ENCODE results near the gene GSTM5.

GRCh38 chr1:109705411-109705810, 6.6 kb upstream of the GSTM5 start:
- TF ChIP-seq CTCF (conservative IDR thresholded peaks at IDR 0.05; ENCODE audit: low read depth, low read length) = no peak
- no peak for TF ChIP-seq EZH2phosphoT487 (IDR thresholded peaks at IDR 0.05; ENCODE audit: borderline replicate concordance, low read length)
